Neural cell (in vitro differentiated cells): ENCODE results near the gene PCP4L1. TPM values are rescaled to one million over a fixed set of nuclear protein-coding genes. Genes with fewer than 3 reads are reported as not detected.

ENCODE experiments used
- H2AFZ ChIP-seq: fragments of 200-600, 300-800 bp; sonication (generic), shearing (Covaris generic); 2 replicates; pipeline ENCODE4 v1.6.0; 2014; ENCODE audit warnings: low read depth, mild to moderate bottlenecking, antibody characterized with exemption, low read length, moderate library complexity
- H3F3A ChIP-seq: fragments of 200-600 bp; shearing (Covaris generic); 2 replicates; pipeline ENCODE4 v1.6.1; 2016; ENCODE audit warnings: mild to moderate bottlenecking, moderate library complexity, mixed read lengths, antibody characterized with exemption, low read length; ENCODE audit not compliant: insufficient read depth, poor library complexity, severe bottlenecking
- H3K27ac ChIP-seq: fragments of 200-600, 300-800 bp; sonication (generic), shearing (Covaris generic); 2 replicates; pipeline ENCODE4 v1.5.1; 2014; ENCODE audit warnings: mild to moderate bottlenecking, low read length, moderate library complexity
- H3K27me3 ChIP-seq: fragments of 300-800, 200-600 bp; sonication (generic), shearing (Covaris generic); 2 replicates; pipeline ENCODE4 v1.6.0; 2014; ENCODE audit warnings: mild to moderate bottlenecking, low read depth, low read length, moderate library complexity; ENCODE audit not compliant: insufficient read depth
- H3K36me3 ChIP-seq: fragments of 300-800, 200-600 bp; sonication (generic), shearing (Covaris generic); 2 replicates; pipeline ENCODE4 v1.5.1; 2014; ENCODE audit warnings: mild to moderate bottlenecking, antibody characterized with exemption, low read length, moderate library complexity; ENCODE audit not compliant: insufficient read depth
- H3K4me2 ChIP-seq: fragments of 300-800, 200-600 bp; sonication (generic), shearing (Covaris generic); 2 replicates; pipeline ENCODE4 v1.6.0; 2014; ENCODE audit warnings: mild to moderate bottlenecking, low read length
- H3K4me3 ChIP-seq: fragments of 300-800, 200-600 bp; sonication (generic), shearing (Covaris generic); 2 replicates; pipeline ENCODE4 v1.5.1; 2014; ENCODE audit warnings: mild to moderate bottlenecking, low read length, moderate library complexity
- H3K79me2 ChIP-seq: fragments of 200-600 bp; shearing (Covaris generic); replicated peaks from 2 replicates; pipeline ENCODE4 v1.6.0; 2014; ENCODE audit warnings: mild to moderate bottlenecking, low read length, moderate library complexity; ENCODE audit not compliant: insufficient read depth
- H3K9ac ChIP-seq: fragments of 300-800, 200-600 bp; sonication (generic), shearing (Covaris generic); 2 replicates; pipeline ENCODE4 v1.6.1; 2016; ENCODE audit warnings: mild to moderate bottlenecking, low read length, mixed read lengths
- H3K9me2 ChIP-seq: fragments of 200-600 bp; shearing (Covaris generic); 2 replicates; pipeline ENCODE4 v1.6.1; 2016; ENCODE audit warnings: mild to moderate bottlenecking, low read length, mixed read lengths; ENCODE audit not compliant: insufficient read depth
- H3K9me3 ChIP-seq: fragments of 200-600, 300-800 bp; sonication (generic), shearing (Covaris generic); 2 replicates; pipeline ENCODE4 v1.6.1; 2016; ENCODE audit warnings: mild to moderate bottlenecking, mixed run types, low read length, moderate library complexity, mixed read lengths
- H4K20me1 ChIP-seq: fragments of 200-600 bp; shearing (Covaris generic); 2 replicates; pipeline ENCODE4 v1.6.1; 2016; ENCODE audit warnings: mild to moderate bottlenecking, mixed run types; ENCODE audit not compliant: insufficient read depth
- EP300 ChIP-seq: fragments of 450-650 bp; conservative IDR thresholded peaks from 2 replicates; pipeline ENCODE4 v1.6.1; 2014; ENCODE audit warnings: antibody characterized with exemption, mild to moderate bottlenecking, moderate library complexity; ENCODE audit not compliant: poor library complexity, severe bottlenecking
- EZH2 ChIP-seq: fragments of 200-600, 300-800 bp; shearing (Covaris generic), sonication (generic); IDR thresholded peaks from 2 replicates; pipeline ENCODE4 v1.6.1; 2014; ENCODE audit warnings: antibody characterized with exemption, low read length, borderline replicate concordance, mild to moderate bottlenecking; ENCODE audit not compliant: insufficient read depth, poor library complexity, severe bottlenecking
- MXI1 ChIP-seq: fragments of 450-650 bp; conservative IDR thresholded peaks from 2 replicates; pipeline ENCODE4 v1.6.1; 2014; ENCODE audit warnings: antibody characterized with exemption, mild to moderate bottlenecking; ENCODE audit not compliant: poor library complexity, severe bottlenecking
- POLR2AphosphoS5 ChIP-seq: IDR thresholded peaks from 2 replicates; pipeline ENCODE4 v1.6.1; 2012
- RAD21 ChIP-seq: fragments of 450-650 bp; conservative IDR thresholded peaks from 2 replicates; pipeline ENCODE4 v1.6.1; 2014; ENCODE audit warnings: antibody characterized with exemption, mild to moderate bottlenecking, moderate library complexity
- SMC3 ChIP-seq: fragments of 450-650 bp; conservative IDR thresholded peaks from 2 replicates; pipeline ENCODE4 v1.6.1; 2014; ENCODE audit warnings: antibody characterized with exemption, mild to moderate bottlenecking, moderate library complexity; ENCODE audit not compliant: poor library complexity
- TAF1 ChIP-seq: IDR thresholded peaks from 2 replicates; pipeline ENCODE4 v1.6.1; 2012; ENCODE audit warnings: low read depth
- polyA plus RNA-seq: library from polyadenylated mRNA; depleted of rRNA; stranded (reverse); fragments of >200 nt; gene quantifications from 2 replicates; pipeline ENCODE4 v1.2.3, GENCODE V29; 2014
- TF ChIP-seq, protein P1 (sequence below): fragments of 450-650 bp; IDR thresholded peaks from 2 replicates; pipeline ENCODE4 v1.5.1; 2014; ENCODE audit warnings: antibody characterized with exemption, mild to moderate bottlenecking, moderate library complexity; ENCODE audit not compliant: poor library complexity, severe bottlenecking
- TF ChIP-seq, protein P2 (sequence below): IDR thresholded peaks from 2 replicates; pipeline ENCODE4 v1.6.1; 2012; ENCODE audit warnings: borderline replicate concordance

PCP4L1 gene
- polyA plus RNA-seq, 1 donor from 2014 or later: 51.2 TPM

DNA sequence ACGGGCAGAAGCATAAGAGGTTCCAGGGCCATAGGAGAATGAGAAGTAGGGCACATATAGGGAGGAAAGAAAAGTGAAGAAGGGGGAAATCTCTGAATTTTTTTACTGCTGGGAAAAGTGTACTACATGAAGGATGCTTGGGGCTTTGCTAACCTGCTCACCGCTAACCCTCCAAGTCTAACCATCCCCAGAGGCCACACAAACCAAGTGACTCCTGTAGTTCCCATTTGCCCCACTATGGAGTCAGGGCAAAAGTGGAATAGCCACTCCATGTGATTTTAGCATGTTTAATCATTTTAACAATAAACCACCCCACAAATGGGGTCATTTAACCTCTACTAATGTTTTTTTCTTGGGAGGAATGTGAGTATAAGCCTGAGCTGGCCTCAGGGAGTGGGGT is 26.6 kb downstream of the PCP4L1 start:
- Histone ChIP-seq H3K36me3 (no peaks in the 10 kb centered on the region), H4K20me1 (no peaks in the 10 kb centered on the region), H3K9me2 (no peaks in the 10 kb centered on the region), H3K27ac (no peak overlapping the region), H3K4me3 (no peak overlapping the region), H2AFZ (no peak overlapping the region), H3K4me2 (no peak overlapping the region), H3K9ac (no peak overlapping the region), H3F3A (no peaks in the 10 kb centered on the region), H3K79me2 (no peaks in the 10 kb centered on the region), H3K9me3 (no peaks in the 10 kb centered on the region), H3K27me3 (peaks cover 3% of the 10 kb centered on the region)
- TF ChIP-seq, protein P1, sequence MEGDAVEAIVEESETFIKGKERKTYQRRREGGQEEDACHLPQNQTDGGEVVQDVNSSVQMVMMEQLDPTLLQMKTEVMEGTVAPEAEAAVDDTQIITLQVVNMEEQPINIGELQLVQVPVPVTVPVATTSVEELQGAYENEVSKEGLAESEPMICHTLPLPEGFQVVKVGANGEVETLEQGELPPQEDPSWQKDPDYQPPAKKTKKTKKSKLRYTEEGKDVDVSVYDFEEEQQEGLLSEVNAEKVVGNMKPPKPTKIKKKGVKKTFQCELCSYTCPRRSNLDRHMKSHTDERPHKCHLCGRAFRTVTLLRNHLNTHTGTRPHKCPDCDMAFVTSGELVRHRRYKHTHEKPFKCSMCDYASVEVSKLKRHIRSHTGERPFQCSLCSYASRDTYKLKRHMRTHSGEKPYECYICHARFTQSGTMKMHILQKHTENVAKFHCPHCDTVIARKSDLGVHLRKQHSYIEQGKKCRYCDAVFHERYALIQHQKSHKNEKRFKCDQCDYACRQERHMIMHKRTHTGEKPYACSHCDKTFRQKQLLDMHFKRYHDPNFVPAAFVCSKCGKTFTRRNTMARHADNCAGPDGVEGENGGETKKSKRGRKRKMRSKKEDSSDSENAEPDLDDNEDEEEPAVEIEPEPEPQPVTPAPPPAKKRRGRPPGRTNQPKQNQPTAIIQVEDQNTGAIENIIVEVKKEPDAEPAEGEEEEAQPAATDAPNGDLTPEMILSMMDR: no peak
- TF ChIP-seq, protein P2, sequence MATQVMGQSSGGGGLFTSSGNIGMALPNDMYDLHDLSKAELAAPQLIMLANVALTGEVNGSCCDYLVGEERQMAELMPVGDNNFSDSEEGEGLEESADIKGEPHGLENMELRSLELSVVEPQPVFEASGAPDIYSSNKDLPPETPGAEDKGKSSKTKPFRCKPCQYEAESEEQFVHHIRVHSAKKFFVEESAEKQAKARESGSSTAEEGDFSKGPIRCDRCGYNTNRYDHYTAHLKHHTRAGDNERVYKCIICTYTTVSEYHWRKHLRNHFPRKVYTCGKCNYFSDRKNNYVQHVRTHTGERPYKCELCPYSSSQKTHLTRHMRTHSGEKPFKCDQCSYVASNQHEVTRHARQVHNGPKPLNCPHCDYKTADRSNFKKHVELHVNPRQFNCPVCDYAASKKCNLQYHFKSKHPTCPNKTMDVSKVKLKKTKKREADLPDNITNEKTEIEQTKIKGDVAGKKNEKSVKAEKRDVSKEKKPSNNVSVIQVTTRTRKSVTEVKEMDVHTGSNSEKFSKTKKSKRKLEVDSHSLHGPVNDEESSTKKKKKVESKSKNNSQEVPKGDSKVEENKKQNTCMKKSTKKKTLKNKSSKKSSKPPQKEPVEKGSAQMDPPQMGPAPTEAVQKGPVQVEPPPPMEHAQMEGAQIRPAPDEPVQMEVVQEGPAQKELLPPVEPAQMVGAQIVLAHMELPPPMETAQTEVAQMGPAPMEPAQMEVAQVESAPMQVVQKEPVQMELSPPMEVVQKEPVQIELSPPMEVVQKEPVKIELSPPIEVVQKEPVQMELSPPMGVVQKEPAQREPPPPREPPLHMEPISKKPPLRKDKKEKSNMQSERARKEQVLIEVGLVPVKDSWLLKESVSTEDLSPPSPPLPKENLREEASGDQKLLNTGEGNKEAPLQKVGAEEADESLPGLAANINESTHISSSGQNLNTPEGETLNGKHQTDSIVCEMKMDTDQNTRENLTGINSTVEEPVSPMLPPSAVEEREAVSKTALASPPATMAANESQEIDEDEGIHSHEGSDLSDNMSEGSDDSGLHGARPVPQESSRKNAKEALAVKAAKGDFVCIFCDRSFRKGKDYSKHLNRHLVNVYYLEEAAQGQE: no peak
- TF ChIP-seq SMC3: no peak
- no peak for TF ChIP-seq MXI1
- no peak for TF ChIP-seq RAD21
- no peak for TF ChIP-seq EZH2
- no peak for TF ChIP-seq EP300
- no peak for TF ChIP-seq POLR2AphosphoS5
- TF ChIP-seq TAF1: no peak

DNA sequence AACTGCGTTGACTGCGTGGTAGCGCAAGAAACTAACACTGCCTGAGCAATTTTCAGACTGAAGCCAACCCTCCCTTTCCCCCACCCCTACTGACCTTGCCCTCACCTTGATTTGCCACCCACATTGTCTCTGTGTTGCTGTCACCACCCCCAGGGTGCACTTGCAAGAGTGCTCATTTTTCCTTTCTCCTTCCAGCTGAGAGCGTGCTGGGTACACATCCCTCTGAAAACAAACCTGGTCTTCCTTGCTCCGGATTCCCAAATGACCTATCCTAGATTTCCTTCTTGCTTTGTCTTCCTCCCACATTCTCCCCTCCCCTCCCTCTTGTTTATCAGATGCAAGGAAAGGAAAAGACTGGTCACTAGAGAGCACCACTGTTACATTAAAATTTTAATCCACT is 27.0 kb downstream of the PCP4L1 start:
- H4K20me1 ChIP-seq: no peaks in the 10 kb centered on the region
- no peak overlapping the region for H3K4me2 ChIP-seq
- no peaks in the 10 kb centered on the region for H3F3A ChIP-seq
- H3K9ac ChIP-seq: no peak overlapping the region
- H3K79me2 ChIP-seq: no peaks in the 10 kb centered on the region
- no peak overlapping the region for H2AFZ ChIP-seq
- TF ChIP-seq SMC3 (no peak), EP300 (no peak)
- H3K27ac ChIP-seq: no peak overlapping the region
- H3K9me3 ChIP-seq: no peaks in the 10 kb centered on the region
- no peaks in the 10 kb centered on the region for H3K9me2 ChIP-seq
- H3K27me3 ChIP-seq: peaks cover 3% of the 10 kb centered on the region
- H3K36me3 ChIP-seq: no peaks in the 10 kb centered on the region
- no peak overlapping the region for H3K4me3 ChIP-seq

DNA sequence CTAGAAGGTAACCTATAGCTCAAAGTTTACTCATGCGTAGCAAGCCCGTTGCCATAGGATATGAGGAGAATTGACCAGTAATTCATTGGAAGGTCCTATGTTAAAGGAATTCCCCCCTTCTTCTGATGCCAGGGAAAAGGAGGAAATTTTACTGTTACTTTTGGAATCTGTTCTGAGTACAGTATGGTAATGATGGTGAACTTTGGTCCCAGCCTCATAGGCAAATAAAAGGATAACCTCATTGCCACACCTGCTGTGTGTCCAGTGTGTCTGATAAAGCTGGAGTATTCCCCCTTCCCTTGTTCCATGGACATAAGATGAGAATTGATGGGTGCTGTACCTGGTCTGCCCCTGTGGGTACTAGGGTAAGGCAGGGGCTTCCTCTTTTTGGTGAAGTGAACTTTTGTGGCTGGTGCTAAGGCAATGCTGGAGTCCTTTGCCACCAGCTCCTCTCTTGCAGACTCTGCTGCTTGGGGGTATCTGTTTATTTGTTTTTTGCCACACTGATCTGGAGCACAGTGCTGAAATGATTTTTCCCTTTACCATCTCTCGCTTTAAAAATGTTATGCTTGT is 29.0 kb downstream of the PCP4L1 start:
- Histone ChIP-seq H3K36me3 (no peaks in the 10 kb centered on the region), H3K4me3 (no peak overlapping the region), H4K20me1 (no peaks in the 10 kb centered on the region), H3K9ac (no peak overlapping the region), H3K27me3 (peaks cover 3% of the 10 kb centered on the region), H3K9me2 (no peaks in the 10 kb centered on the region), H3F3A (no peaks in the 10 kb centered on the region), H3K4me2 (no peak overlapping the region), H3K79me2 (no peaks in the 10 kb centered on the region), H3K27ac (no peak overlapping the region), H3K9me3 (no peaks in the 10 kb centered on the region), H2AFZ (no peak overlapping the region)
- TF ChIP-seq, protein P1: no peak
- TF ChIP-seq POLR2AphosphoS5: no peak
- TF ChIP-seq, protein P2: no peak
